GM15510 (cell line): Measurements from ENCODE around the gene PRKG1.

Experiments used
- POLR2A ChIP-seq: IDR thresholded peaks from 3 replicates; pipeline ENCODE4 v1.6.1; 2011; ENCODE audit warnings: borderline replicate concordance; ENCODE audit not compliant: insufficient read length; ENCODE audit errors: extremely low read depth

PRKG1 gene

DNA sequence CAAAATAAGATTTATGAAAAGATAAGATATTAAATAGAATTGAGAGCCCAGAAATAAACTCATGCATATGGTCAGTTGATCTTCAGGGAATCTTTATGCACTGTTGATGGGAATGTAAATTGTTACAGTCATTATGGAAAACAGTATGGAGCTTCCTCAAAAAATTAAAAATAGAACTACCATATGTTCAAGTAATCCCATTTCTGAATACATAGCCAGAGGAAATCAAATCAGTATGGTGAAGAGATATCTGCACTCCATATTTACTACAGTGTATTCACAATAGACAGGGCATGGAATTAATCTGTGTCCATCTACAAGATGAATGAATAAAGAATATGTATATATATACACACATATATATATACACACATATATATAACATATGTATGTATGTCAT, 747.5 kb downstream of the PRKG1 start:
- no peak for TF ChIP-seq POLR2A

DNA sequence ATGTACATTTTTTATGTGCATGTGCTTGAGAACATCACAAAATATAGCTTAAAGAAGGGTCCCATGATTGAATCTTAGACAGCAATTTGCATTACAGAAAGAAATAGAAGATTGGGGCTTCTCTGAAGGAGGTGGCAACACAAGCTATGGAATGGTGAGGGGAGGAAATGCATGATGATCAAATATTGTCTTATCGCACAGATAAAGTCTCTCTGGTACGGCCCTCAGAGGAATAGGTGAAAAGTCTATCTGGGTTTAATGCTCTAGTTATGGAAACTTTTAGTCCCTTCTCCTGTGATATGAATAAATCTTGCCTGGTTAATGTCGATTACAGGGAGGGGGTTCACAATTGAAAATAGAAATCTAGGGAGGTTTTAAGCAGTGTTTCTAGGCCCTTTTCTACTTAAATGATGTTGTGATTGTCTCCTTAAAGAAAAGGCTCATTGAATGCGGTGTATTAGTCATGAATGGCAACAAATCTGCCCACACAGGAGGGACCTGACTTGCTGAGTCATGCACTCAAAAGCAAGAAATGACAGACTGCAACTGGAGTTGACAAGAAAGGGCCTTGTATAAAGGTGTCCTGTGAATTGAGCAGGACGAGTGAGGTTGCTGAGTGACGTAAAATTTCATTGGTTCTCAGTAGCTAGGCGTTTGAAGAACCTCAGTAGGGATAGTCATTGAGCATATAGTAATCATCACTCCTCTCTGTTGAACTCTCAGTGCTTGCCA, 758.5 kb downstream of the PRKG1 start:
- TF ChIP-seq POLR2A: no peak

DNA sequence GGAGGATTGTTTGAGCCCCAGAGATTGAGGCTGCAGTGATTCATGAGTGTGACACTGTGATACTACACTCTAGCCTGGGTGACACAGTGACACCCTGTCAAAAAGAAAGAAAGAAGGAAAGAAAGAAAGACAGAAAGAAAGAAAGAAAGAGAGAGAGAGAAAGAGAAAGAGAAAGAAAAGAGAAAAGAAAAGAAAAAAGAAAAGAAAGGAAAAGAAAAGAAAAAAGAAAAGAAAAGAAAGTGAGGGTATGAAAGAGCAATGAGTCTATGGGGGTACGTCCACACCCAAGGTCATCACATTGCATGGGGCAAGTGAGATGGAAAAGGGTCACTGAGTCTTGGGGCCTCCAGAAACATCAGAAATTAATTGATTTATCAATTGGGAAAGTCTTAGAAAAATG, 760.3 kb downstream of the PRKG1 start:
- no peak for TF ChIP-seq POLR2A

DNA sequence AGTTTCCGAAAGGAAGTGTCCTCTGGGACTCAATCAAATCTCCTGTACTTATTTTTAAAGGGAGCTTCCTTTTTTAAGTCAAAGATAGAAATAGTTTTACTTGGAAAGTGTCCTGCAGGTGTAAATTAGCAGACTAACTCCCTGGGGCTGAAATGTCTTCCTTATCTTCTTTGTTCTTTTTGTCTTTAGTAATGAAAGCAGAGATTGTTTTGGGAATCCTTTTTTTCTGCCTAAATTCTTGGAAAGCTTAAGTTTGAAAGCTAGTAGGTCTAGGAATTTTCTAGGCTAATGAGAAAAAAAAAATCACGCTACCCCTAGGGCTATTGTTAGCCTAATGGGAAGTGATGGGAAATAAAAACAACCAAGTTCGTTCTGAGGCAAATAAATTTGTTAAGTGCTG, 764.2 kb downstream of the PRKG1 start:
- no peak for TF ChIP-seq POLR2A

DNA sequence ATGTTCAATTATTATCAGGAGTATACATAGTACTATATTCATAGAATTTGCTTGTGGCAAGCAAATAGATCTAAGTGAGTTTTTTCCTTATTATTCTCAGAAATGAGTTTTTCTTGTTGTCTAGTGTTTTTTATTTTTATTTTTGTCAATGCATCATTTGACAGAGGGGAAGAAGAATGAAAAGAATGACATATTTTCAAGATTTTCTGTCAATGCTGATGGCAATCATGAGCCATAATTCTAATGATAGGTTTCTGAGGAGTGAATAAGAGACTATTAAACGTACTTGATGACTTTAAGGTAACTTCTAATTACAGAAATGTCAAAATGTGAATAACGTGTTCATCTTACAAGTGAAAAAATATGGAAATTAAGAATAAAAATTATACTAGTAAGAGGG, 769.7 kb downstream of the PRKG1 start:
- TF ChIP-seq POLR2A: no peak

DNA sequence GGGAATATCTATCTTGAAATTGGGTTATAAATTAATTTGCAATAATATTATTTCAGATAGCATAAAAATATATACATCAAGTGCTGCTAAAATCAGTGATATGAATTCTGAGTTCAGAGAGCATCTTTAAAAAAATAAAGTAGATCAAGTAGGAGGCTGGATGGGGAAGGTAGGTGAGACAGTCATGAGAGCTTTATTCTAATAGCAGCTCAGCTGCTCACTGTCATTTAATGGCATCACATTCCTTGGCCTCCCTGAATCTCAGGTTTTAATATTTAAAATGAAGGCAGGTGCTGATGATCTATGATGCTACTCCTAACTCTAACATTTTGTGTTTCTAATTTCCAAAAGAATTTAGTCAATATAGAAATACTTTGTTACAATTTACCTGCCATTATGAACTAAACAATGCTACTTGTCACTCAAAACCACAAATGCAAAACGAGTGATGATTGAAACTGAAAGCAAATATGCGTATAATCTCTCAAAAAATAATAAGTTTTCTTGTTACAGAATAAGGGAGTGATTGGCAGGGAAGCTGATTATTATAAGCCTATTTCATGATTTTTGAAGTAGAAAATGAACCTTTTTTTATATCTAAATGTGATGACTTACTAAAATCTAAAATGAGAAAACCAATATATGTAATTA, 772.7 kb downstream of the PRKG1 start:
- no peak for TF ChIP-seq POLR2A

DNA sequence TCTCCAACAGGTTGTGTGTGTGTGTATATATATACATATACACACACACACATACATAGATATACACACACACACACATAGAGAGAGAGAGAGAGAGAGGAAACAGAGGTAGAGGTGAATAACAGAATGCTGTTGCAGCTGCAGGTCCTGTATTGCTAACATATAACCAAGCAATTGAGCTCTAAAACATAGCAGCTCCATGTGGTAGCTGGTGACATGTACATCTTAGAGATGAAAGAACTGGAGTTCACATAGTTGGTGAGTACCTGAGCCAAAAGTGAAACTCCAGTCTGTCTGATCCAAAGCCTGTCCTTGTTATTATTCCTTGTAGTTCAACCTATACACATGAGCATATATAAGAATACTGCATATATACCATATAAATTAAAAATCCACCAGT, 778.0 kb downstream of the PRKG1 start:
- TF ChIP-seq POLR2A: no peak

DNA sequence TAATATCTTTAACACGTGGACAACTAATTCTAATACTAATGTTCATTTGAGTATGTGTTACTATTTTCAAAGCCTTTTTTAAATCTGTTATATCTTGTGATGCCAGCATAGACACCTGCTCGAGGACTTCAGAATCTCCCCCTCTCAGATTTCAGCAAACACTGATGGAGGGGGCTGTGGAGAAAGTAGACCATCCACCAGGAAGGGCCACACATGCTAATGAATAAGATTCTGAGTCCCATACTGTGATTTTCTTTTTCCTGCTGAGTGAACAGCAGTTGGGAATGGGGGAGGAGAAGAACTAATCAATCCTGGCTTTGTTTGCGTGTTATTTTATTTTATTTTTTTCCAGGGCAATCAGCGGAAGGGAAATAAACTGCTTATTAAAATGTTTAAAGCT, 783.0 kb downstream of the PRKG1 start:
- no peak for TF ChIP-seq POLR2A

DNA sequence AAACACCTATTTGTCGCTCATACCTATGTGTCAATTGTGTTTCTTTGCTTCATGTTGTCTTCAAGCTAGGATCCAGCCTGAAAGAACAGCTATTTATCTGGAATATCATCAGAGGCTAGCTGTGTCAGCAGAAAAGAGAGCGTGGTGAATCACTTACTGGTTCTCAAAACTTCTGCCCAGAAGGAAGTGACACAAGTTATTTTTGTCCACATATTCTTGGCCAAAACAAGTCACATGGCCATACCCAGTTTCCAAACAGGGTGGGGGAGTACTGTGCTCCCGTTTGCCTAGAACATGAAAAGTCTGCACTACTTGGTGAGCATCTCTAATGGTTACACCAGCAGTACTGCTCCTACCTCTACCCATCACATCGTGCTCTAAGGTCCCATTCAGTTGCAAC, 786.0 kb downstream of the PRKG1 start:
- TF ChIP-seq POLR2A: no peak

DNA sequence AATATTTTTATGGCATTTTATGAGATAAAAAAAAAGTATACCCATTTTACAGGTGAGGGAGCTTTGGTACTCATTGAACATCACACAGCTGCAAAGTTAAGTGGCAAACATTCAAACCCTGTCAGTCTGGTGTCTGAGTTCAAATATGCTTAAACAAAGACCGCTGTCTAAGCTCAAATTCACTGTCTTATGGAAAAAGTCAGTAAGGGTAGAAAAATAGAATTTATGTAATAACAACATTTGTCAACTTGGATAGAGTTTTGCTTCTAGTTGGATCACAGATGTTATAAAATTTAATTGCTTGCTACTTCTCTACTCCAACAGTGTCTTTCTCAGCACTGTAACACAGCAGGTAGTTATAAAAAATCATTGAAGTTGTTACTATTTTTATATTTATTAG, 786.8 kb downstream of the PRKG1 start:
- no peak for TF ChIP-seq POLR2A

DNA sequence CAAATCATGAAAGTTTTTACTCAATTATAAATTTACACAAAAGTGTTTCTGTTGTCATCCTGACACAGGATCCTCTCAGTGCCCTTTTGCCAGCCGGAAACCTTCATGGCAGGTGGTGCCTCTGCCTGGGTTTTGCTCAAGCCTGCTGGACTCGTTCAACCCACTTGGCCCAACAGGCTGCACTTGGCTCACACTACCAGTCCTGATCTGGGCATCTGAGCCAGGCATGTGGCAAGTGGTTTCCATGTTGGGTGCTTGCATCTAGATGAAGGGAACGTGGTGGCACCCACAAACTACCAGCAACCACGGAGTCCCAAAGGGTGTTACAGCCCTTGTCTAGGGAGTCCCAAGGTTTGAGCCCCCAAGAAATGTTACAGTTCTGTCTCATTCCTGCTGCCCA, 787.4 kb downstream of the PRKG1 start:
- no peak for TF ChIP-seq POLR2A

DNA sequence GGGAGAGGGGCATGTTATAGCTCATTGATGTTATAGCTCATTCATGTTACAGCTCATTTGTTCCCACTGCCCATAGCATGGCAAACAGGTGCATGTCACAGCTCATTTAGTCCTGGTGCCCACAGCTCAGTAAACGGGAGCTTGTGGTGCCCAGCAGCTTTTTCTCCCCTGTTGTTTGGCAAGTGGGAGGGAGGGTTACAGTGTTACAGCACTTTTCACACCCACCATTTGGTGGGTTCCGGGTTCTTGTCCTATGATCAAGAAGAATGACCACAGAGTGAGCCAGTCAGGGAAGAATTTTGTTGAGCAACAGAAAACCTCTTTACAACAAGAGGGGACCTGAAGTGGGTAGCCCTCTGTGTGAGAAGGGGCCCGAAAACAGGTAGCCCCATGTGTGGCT, 787.9 kb downstream of the PRKG1 start:
- no peak for TF ChIP-seq POLR2A

DNA sequence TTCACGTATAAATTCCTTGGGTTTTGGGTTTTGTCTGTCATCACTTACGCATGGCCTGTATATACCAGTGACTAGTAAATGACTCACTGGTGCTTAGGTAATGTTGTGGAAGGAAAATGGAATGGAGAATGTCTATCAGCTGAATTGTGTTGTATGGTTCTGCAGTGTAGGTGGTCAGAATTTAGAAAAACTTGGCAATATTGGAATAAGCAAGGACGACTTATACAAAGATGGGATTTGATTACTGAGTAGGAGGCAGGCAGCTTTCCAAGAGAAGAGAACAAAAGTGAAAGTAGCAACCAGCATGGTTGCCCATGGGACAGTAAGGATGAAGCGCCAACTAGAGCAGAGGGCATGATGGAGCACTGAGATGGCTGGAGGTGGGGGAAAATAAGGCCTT, 793.7 kb downstream of the PRKG1 start:
- no peak for TF ChIP-seq POLR2A

DNA sequence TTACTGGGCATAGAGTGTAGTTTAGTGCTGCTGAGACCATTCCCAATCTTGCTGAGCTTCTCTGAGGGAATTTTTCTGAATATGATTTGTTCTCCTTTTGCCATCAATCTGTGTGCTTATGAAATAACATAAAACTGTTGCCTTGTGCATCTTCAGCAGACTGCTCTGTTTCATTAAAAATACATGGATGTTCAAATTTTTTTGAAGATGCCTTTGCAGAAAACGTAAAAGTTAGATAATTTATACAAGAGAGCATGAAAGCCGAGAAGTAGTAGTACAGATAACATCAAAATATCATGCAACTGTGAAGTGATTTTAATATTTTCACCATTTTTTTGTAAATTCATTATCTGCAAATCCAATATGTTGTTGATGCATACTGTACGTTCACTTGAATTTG, 799.8 kb downstream of the PRKG1 start:
- no peak for TF ChIP-seq POLR2A

DNA sequence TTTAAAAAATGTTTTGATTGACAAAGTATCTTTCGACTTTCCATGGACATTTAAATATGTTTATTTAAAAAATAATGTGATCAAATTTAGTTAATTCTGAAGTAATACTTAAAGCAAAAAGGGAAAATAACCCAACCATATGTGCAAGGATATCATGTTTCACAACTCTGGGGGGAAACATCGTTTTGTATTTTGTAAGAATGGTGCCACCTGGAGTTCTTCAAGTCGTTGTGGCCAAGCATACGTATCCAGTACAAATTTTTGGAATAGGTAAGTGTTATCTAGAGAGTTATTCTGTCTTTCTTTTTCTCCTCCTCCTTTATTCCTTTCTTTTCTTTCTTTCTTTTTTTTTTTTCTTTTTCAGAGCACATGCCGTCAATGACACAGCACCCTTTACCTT, 801.3 kb downstream of the PRKG1 start:
- no peak for TF ChIP-seq POLR2A

DNA sequence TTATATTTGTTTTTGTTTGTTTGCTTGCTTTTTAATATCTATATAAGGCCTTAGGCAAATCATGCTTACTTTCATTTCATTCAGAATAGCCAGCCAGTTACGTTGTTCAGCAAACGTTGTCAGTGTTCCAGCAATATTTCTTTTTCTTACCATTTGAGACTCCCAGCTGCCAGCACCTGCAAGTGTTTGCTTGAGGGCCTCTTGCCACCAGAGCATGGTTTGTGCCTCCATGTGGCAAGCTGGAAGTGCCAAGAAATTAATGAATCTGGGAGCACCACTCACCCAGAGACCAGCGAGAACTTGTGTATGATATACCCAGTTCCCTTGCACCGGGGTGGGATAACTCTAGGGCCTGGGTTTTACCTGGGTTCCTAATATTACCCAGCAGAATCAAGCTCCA, 802.2 kb downstream of the PRKG1 start:
- no peak for TF ChIP-seq POLR2A
